ENCODE measurements around the gene CES4A.
"Not testable (repeated sequence)": the region's sequence is repeated elsewhere in the genome, so short reads cannot be mapped to it uniquely, and the experiment has no call there.

The CES4A gene

DNA sequence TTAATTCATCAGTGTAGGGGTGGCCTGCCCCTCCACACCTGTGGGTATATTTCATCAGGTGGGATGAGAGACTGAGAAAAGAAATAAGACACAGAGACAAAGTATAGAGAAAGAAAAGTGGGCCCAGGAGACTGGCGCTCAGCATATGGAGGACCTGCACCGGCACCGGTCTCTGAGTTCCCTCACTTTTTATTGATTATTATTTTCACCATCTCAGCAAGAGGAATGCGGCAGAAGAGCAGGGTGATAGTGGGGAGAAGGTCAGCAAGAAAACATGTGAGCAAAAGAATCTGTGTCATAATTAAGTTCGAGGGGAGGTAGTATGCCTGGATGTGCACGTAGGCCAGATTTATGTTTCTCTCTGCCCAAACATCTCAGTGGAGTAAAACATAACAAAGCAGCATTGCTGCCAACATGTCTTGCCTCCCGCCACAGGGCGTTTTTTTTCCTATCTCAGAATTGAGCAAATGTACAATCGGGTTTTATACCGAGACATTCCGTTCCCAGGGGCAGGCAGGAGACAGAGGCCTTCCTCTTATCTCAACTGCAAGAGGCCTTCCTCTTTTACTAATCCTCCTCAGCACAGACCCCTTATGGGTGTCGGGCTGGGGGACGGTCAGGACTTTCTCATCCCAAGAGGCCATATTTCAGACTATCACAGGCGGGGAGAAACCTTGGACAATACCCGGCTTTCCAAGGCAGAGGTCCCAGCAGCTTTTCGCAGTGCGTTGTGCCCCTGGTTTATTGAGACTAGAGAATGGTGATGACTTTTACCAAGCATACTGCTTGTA is 32.8 kb upstream of the CES4A start:
- in situ Hi-C loops (cut with HindIII; ENCODE audit: low sequenced_read_pairs), result not testable (repeated sequence)

GRCh38 chr16:66956154-66956457 is 32.3 kb upstream of the CES4A start:
- in situ Hi-C loops (cut with HindIII; ENCODE audit: low sequenced_read_pairs), result not testable (repeated sequence)

GRCh38 chr16:66958857-66959703 is 29.3 kb upstream of the CES4A start:
- in situ Hi-C loops (cut with HindIII; ENCODE audit: low sequenced_read_pairs), result no loop called here

GRCh38 chr16:66959704-66960161 is 28.7 kb upstream of the CES4A start:
- in situ Hi-C loops (cut with HindIII; ENCODE audit: low sequenced_read_pairs), result no loop called here

GRCh38 chr16:66960270-66960669 is 28.1 kb upstream of the CES4A start:
- in situ Hi-C loops (cut with HindIII; ENCODE audit: low sequenced_read_pairs), result no loop called here

DNA sequence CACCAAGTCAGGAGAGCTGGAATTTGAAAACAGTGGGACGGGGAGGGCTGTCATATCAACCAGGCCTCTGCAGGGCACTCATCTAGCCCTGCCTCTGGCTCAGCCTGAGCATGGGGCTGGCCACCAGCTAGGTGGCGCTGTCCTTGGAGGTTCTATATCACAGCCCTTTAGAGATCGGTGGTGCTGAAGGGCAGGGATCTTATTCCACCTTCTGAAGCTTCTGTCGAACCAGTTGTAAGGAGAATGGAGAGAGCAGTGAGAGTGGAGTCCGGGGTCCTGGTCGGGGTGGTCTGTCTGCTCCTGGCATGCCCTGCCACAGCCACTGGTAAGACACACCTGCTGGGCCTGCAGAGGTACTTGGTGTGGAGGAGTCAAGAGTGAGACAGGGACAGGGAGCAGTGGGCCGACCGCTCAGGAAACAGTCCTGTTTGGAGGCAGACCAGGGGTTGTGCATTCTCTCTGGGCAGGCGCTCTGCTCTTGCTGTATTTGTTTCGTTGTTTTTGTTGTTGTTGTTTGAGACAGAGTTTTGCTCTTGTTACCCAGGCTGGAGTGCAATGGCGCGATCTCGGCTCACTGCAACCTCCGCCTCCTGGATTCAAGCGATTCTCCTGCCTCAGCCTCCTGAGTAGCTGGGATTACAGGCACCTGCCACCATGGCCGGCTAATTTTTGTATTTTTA is 27.2 kb upstream of the CES4A start, which contains the start of gene CES3:
Gene CES3 (plus strand): TSS at position 202 of the 680 bp plus-strand sequence. CDS start 42 bp downstream, at position 244.
- in situ Hi-C loops (cut with HindIII; ENCODE audit: low sequenced_read_pairs), result no loop called here

DNA sequence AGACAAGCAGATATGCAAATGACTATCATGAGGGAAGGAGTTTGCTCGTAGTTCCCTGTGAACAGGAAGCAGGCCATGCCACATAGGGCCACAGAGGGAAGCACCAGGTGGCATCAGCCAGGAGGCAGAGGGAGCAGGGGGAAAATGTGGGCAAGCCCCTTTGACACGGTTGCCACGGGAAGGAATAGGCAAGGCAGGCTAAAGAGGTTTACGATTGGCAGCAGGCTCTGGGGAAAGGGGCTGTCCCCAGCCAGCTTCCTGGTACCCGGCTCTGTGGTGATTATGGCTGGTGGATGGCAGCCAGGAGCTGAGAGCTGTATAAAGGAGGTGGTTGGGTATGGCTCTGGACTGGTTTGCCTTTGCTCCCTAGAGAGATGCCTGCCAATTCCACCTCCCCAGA is 26.5 kb upstream of the CES4A start:
- in situ Hi-C loops (cut with HindIII; ENCODE audit: low sequenced_read_pairs), result no loop called here

DNA sequence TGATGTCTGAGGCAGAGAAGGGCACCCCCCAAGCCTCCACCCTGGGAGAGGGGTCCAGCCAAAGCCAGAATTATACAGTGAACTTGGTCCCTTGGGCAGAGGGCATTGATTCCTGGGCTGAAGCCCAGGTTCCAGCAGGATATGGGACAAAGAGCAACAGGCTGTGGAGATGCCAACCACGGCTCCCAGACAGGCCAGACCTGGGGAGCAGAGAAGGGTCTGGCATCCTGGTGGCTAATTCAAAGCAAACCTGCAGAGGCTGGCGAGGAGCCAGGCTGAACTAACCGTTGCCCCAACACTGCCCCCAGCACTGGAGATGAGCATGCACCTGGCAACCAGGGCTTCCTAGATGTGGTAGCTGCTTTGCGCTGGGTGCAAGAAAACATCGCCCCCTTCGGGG is 24.3 kb upstream of the CES4A start:
- in situ Hi-C loops (cut with HindIII; ENCODE audit: low sequenced_read_pairs), result no loop called here

DNA sequence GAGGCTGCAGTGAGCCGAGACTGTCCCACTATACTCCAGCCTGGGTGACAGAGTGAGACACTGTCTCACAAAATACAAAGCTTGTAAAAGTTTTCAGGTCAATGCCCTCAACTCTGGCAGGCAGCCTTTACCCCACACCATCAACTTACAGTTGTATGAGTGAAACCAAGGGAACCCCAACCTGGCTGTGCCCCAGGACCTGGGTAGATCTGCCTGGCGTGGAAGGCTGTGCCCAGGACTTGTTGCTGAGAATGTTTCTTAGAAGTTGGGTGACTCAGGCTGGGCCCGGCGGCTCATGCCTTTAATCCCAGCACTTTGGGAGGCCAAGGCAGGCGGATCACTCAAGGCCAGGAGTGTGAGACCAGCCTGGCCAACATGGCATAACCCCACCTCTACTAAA is 19.5 kb upstream of the CES4A start:
- in situ Hi-C loops (cut with HindIII; ENCODE audit: low sequenced_read_pairs), result no loop called here

GRCh38 chr16:66970775-66971720 is 17.3 kb upstream of the CES4A start:
- in situ Hi-C loops (cut with HindIII; ENCODE audit: low sequenced_read_pairs), result no loop called here

DNA sequence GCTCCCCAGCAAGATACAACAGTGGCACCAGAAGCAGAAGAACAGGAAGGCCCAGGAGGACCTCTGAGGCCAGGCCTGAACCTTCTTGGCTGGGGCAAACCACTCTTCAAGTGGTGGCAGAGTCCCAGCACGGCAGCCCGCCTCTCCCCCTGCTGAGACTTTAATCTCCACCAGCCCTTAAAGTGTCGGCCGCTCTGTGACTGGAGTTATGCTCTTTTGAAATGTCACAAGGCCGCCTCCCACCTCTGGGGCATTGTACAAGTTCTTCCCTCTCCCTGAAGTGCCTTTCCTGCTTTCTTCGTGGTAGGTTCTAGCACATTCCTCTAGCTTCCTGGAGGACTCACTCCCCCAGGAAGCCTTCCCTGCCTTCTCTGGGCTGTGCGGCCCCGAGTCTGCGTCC is 15.4 kb upstream of the CES4A start:
- in situ Hi-C loops (cut with HindIII; ENCODE audit: low sequenced_read_pairs), result no loop called here

DNA sequence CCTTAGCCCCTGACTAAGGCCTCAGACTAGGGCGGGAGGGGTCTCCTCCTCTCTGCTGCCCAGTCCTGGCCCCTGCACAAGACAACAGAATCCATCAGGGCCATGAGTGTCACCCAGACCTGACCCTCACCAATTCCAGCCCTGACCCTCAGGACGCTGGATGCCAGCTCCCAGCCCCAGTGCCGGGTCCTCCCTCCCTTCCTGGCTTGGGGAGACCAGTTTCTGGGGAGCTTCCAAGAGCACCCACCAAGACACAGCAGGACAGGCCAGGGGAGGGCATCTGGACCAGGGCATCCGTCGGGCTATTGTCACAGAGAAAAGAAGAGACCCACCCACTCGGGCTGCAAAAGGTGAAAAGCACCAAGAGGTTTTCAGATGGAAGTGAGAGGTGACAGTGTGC is 14.7 kb upstream of the CES4A start:
- in situ Hi-C loops (cut with HindIII; ENCODE audit: low sequenced_read_pairs), result no loop called here

DNA sequence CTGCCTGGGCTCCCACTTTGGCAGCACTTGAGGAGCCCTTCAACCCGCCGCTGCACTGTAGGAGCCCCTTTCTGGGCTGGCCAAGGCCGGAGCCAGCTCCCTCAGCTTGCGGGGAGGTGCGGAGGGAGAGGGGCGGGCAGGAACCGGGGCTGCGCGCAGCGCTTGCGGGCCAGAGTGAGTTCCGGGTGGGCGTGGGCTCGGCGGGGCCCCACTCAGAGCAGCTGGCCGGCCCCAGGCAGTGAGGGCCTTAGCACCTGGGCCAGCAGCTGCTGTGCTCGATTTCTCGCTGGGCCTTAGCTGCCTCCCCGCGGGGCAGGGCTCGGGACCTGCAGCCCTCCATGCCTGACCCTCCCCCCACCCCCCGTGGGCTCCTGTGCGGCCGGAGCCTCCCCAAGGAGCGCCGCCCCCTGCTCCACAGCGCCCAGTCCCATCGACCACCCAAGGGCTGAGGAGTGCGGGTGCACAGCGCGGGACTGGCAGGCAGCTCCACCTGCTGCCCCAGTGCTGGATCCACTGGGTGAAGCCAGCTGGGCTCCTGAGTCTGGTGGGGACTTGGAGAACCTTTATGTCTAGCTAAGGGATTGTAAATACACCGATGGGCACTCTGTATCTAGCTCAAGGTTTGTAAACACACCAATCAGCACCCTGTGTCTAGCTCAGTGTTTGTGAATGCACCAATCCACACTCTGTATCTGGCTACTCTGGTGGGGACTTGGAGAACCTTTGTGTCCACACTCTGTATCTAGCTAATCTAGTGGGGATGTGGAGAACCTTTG is 14.0 kb upstream of the CES4A start:
- in situ Hi-C loops (cut with HindIII; ENCODE audit: low sequenced_read_pairs), result not testable (repeated sequence)

DNA sequence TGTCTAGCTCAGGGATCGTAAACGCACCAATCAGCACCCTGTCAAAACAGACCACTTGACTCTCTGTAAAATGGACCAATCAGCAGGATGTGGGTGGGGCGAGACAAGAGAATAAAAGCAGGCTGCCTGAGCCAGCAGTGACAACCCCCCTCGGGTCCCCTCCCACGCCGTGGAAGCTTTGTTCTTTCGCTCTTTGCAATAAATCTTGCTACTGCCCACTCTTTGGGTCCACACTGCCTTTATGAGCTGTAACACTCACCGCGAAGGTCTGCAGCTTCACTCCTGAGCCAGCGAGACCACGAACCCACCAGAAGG is 13.5 kb upstream of the CES4A start:
- in situ Hi-C loops (cut with HindIII; ENCODE audit: low sequenced_read_pairs), result loop anchor here (5.0 kb wide), 3 partner anchors 67 to 157 kb away; no protein-coding TSS in a partner anchor

GRCh38 chr16:66975302-66975893 is 13.0 kb upstream of the CES4A start:
- in situ Hi-C loops (cut with HindIII; ENCODE audit: low sequenced_read_pairs), result loop anchor here (5.0 kb wide), 3 partner anchors 67 to 157 kb away; no protein-coding TSS in a partner anchor

GRCh38 chr16:66976746-66977145 is 11.6 kb upstream of the CES4A start:
- in situ Hi-C loops (cut with HindIII; ENCODE audit: low sequenced_read_pairs), result loop anchor here (5.0 kb wide), 3 partner anchors 66 to 156 kb away; no protein-coding TSS in a partner anchor

- in situ Hi-C loops (cut with HindIII; ENCODE audit: low sequenced_read_pairs), result loop anchor here (5.0 kb wide), 3 partner anchors 65 to 155 kb away; no protein-coding TSS in a partner anchor
These were observed 10.9 kb upstream of the CES4A start for GRCh38 chr16:66977341-66978113.

DNA sequence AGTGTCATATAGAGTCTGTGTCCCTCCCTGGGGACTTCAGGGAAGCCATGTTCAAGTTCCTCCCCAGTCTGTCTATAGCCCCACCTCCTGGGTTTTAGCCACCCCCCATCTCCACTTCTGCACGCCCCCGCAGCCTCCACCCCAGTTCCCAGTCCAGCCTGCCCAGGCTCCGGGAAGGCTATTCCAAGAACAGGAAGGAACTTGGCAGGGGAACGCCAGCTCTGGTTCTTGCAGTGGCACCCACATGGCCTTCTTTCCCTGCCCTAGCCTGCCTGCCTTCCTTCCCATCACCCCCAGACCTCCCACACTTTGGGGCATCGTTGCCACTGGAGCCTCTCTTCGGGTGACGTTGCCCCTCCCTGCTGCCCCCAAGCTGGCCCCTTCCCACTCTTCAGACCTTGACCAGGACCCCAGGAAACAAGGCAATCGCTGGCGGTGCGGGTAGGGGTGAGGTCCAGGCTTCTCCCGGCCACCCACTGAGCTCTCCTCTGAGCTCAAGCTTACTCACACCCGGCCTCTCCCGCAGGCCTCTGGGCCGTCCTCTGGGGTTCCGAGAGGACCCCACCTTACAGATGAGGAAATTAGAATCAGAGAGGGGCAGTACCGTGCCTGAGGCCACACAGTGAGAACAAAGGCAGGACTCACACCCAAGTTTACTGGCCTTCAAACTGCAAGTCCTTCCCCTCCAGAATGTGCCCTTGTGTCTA is 9.2 kb upstream of the CES4A start:
- in situ Hi-C loops (cut with HindIII; ENCODE audit: low sequenced_read_pairs), result loop anchor here (5.0 kb wide), 3 partner anchors 63 to 153 kb away; no protein-coding TSS in a partner anchor
